ENCODE measurements around the gene KIF21B. TPM values are rescaled to one million over a fixed set of nuclear protein-coding genes. Genes with fewer than 3 reads are reported as not detected.

KIF21B gene
- total RNA-seq, 2 donors from 2014 or later = 0.48 to 1.5 TPM

DNA sequence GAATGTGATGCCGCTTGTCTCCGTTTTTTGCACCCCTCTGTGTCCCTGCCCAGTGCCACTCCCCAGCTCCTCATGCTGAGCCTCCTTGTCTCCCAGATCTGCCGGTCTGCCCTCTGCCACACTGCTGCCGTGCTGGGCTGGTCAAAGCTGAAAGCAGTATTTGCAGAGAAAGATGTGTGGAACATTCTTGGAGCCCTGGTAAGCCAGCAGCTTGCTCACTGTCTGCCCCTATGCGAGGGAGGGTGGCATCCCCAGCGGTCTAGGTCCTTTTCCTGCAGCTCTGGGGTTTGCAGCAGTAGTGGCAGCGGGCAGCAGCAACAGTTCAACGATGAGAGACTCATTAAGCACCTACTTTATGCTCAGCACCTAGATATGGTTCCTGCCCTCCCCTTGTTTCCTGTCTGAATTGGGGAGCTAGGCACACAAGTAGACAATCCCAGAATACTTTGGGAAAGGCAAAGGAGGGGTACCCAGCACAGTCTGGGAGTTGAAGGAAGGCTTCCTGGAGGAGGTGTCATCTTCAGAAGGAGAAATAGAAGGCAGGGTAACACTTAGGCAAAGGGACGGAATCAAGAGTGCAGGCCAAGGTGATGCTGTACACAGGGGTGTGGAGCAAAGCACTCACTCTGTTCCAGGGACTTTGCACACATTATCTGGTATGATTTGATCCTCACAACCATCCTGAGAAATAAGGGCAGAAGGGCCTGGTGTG is 63.1 kb downstream of the KIF21B start:
- no peak overlapping the region for H3K4me3 ChIP-seq
- TF ChIP-seq, protein P1, sequence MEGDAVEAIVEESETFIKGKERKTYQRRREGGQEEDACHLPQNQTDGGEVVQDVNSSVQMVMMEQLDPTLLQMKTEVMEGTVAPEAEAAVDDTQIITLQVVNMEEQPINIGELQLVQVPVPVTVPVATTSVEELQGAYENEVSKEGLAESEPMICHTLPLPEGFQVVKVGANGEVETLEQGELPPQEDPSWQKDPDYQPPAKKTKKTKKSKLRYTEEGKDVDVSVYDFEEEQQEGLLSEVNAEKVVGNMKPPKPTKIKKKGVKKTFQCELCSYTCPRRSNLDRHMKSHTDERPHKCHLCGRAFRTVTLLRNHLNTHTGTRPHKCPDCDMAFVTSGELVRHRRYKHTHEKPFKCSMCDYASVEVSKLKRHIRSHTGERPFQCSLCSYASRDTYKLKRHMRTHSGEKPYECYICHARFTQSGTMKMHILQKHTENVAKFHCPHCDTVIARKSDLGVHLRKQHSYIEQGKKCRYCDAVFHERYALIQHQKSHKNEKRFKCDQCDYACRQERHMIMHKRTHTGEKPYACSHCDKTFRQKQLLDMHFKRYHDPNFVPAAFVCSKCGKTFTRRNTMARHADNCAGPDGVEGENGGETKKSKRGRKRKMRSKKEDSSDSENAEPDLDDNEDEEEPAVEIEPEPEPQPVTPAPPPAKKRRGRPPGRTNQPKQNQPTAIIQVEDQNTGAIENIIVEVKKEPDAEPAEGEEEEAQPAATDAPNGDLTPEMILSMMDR (IDR thresholded peaks at IDR 0.05) = no peak
- H3K27ac ChIP-seq = no peak overlapping the region
- DNase-seq (ENCODE audit: low spot score) = no peak
- no peaks in the 10 kb centered on the region for H3K4me1 ChIP-seq
- H3K36me3 ChIP-seq = no peaks in the 10 kb centered on the region
- no peaks in the 10 kb centered on the region for H3K27me3 ChIP-seq
- no peaks in the 10 kb centered on the region for H3K9me3 ChIP-seq

DNA sequence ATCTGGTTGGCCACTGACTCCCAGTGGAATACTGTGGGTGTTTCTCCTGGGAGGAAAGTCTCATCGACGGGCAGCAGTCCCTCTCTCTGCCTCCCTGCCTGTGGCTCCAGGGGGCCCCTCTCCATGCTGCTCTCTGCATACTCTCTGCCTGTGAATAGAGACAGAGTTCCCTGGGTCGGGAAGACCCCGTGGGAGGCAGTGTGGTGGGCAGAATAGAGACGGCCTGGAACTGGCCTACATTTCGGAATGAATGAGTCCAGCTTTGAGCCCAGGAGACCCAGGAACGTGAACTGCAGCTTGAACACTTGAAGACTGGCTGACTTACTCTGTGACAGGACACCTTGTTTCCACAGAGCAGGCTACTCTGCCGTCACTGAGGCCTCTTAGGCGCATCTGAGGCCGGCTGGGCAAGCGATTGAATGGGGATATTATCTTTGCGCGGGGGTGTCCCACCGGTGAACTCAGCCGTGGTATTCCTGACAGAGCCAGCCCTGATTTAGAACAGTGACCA is 64.0 kb downstream of the KIF21B start:
- TF ChIP-seq, protein P1 (IDR thresholded peaks at IDR 0.05) = no peak
- Histone ChIP-seq H3K27me3 (no peaks in the 10 kb centered on the region), H3K4me3 (no peak overlapping the region), H3K36me3 (no peaks in the 10 kb centered on the region), H3K27ac (no peak overlapping the region), H3K9me3 (no peaks in the 10 kb centered on the region), H3K4me1 (no peaks in the 10 kb centered on the region)
- DNase-seq (ENCODE audit: low spot score) = no peak

DNA sequence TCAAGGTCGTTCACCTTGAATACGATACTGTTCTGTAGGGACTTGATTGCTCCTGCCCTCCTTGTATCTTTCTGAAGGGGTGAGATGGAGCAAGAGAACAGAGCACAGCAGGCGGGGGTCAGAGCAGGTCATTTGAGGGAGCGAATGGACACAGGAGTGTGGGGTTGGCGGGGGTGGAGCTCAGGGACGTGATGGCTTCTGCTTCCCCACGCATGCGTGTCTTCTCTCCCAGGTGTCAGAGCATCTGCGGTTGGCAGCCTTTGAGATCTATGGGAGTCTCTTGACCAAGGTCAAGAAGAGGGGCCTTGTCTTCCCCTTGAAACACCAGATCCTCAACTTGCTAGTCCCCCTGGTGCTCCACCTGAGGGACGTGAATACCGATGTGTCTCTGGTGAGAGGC is 64.9 kb downstream of the KIF21B start:
- DNase-seq (ENCODE audit: low spot score) = no peak
- no peaks in the 10 kb centered on the region for H3K36me3 ChIP-seq

DNA sequence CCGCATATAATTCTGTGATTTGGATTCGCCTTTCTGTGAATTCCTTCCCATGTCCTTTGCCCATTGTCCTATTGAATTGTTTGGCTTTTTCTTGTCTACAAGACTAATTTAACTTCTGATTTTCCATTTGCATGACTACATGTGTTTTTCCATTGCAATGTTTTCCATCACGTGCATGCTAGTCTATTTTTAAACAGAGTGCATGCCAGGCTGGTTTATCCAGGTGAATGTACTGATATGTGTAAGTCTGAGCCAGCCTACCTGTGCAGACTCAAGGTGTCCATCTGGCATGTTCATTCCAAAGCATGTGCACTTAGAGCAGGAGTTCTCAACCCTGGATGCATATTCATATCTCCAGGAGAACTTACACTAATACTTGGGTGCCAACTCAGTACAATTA is 69.1 kb downstream of the KIF21B start:
- TF ChIP-seq, protein P1 (IDR thresholded peaks at IDR 0.05) = no peak
- no peaks in the 10 kb centered on the region for H3K27me3 ChIP-seq
- no peak overlapping the region for H3K27ac ChIP-seq
- H3K9me3 ChIP-seq = no peaks in the 10 kb centered on the region
- no peaks in the 10 kb centered on the region for H3K36me3 ChIP-seq
- no peaks in the 10 kb centered on the region for H3K4me1 ChIP-seq
- H3K4me3 ChIP-seq = no peak overlapping the region
- DNase-seq (ENCODE audit: low spot score) = no peak

More for the DNA sequence above, 64.9 kb downstream of the KIF21B start:
- H3K27me3 ChIP-seq = no peaks in the 10 kb centered on the region
- TF ChIP-seq, protein P1 (IDR thresholded peaks at IDR 0.05) = no peak
- H3K27ac ChIP-seq = no peak overlapping the region
- no peaks in the 10 kb centered on the region for H3K4me1 ChIP-seq
- no peaks in the 10 kb centered on the region for H3K9me3 ChIP-seq
- no peak overlapping the region for H3K4me3 ChIP-seq

DNA sequence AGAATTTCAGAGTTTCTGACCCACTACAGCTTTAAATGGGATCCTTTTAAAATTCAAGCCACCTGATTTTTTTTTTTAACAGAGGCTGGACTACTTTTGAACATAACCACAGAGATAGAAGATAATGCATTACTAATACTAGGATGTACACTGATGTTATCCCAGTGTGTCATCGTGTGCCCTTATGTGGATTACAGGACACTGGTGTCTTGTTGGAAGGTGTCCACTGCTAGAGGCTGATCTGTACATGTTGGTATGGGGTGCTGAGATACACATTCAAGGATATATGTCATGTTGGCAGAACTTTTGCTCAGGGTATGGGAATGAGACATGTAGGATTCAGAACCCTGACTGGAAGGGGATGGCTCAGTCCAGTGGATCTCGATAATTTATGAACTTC is 72.5 kb downstream of the KIF21B start:
- peaks cover 0 to 10% of the 10 kb centered on the region in 2 donors for H3K9me3 ChIP-seq
- H3K36me3 ChIP-seq = no peaks in the 10 kb centered on the region
- TF ChIP-seq, protein P1 (IDR thresholded peaks at IDR 0.05) = no peak
- H3K4me3 ChIP-seq = no peak overlapping the region
- H3K4me1 ChIP-seq = no peaks in the 10 kb centered on the region
- no peaks in the 10 kb centered on the region for H3K27me3 ChIP-seq
- no peak for DNase-seq (ENCODE audit: low spot score)
- H3K27ac ChIP-seq = no peak overlapping the region

DNA sequence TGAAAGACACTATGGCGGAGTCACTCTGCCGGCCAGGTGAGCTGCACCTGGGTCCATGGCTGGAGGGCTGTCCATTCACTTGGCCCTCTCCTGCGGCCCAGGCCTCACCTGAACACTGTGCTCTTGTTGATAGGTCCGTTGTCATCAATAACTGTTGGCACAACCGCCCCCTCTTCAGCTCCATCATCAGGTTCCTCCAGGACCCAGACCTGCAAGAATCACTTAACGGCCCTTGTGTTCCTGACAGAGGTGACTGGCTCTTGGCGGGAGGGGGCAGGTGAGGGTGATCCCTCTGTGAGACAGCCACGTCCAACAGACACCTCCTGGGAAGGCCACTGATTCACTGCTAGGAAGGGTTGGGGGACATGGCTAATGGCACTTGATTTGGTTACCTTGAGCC is 73.9 kb downstream of the KIF21B start:
- Histone ChIP-seq H3K36me3 (no peaks in the 10 kb centered on the region), H3K9me3 (peaks cover 0 to 10% of the 10 kb centered on the region in 2 donors), H3K4me1 (no peaks in the 10 kb centered on the region), H3K27me3 (no peaks in the 10 kb centered on the region), H3K27ac (no peak overlapping the region), H3K4me3 (no peak overlapping the region)
- no peak for DNase-seq (ENCODE audit: low spot score)
- TF ChIP-seq, protein P1 (IDR thresholded peaks at IDR 0.05) = no peak
